8988T (cell line): ENCODE measurements around the gene PLEKHA6.

Experiments
- DNase-seq: peaks from one replicate; pipeline ENCODE4 v3.0.0; 2011

PLEKHA6 gene

GRCh38 chr1:204377800-204378668, 18.3 kb upstream of the PLEKHA6 start:
- peak; percentile 47 for DNase-seq

- no peak for DNase-seq
Observed at GRCh38 chr1:204376919-204377799, 17.4 kb upstream of the PLEKHA6 start.

GRCh38 chr1:204376465-204376864, 16.7 kb upstream of the PLEKHA6 start:
- DNase-seq, result no peak

GRCh38 chr1:204373911-204374310, 14.2 kb upstream of the PLEKHA6 start:
- DNase-seq, result no peak

GRCh38 chr1:204370176-204370575, 10.4 kb upstream of the PLEKHA6 start:
- no peak for DNase-seq

- DNase-seq, result no peak
Observed at GRCh38 chr1:204368996-204369726, 9.4 kb upstream of the PLEKHA6 start.

GRCh38 chr1:204367956-204368355, 8.2 kb upstream of the PLEKHA6 start:
- DNase-seq, result no peak

GRCh38 chr1:204367193-204367858, 7.6 kb upstream of the PLEKHA6 start:
- DNase-seq, result no peak

- peak; percentile 67 for DNase-seq
Observed at GRCh38 chr1:204366759-204367158, 7.0 kb upstream of the PLEKHA6 start.

- DNase-seq, result no peak
Observed at GRCh38 chr1:204363335-204364114, 3.8 kb upstream of the PLEKHA6 start.

- DNase-seq, result no peak
Observed at GRCh38 chr1:204362984-204363334, 3.2 kb upstream of the PLEKHA6 start.

GRCh38 chr1:204361781-204362180, 2.1 kb upstream of the PLEKHA6 start:
- no peak for DNase-seq

GRCh38 chr1:204361341-204361771, 1.6 kb upstream of the PLEKHA6 start:
- DNase-seq, result no peak

- DNase-seq, result no peak
Observed at GRCh38 chr1:204360314-204360713, 585 bp upstream of the PLEKHA6 start.

GRCh38 chr1:204359131-204359473, 627 bp downstream of the PLEKHA6 start:
- no peak for DNase-seq

GRCh38 chr1:204358605-204359004, 1.1 kb downstream of the PLEKHA6 start:
- DNase-seq, result no peak

- DNase-seq, result no peak
Observed at GRCh38 chr1:204357551-204358490, 1.9 kb downstream of the PLEKHA6 start.

GRCh38 chr1:204356997-204357396, 2.7 kb downstream of the PLEKHA6 start:
- no peak for DNase-seq

- DNase-seq, result no peak
Observed at GRCh38 chr1:204355913-204356312, 3.8 kb downstream of the PLEKHA6 start.

- no peak for DNase-seq
Observed at GRCh38 chr1:204354579-204354978, 5.2 kb downstream of the PLEKHA6 start.
